ENCODE measurements around the gene FXYD7.

DNA sequence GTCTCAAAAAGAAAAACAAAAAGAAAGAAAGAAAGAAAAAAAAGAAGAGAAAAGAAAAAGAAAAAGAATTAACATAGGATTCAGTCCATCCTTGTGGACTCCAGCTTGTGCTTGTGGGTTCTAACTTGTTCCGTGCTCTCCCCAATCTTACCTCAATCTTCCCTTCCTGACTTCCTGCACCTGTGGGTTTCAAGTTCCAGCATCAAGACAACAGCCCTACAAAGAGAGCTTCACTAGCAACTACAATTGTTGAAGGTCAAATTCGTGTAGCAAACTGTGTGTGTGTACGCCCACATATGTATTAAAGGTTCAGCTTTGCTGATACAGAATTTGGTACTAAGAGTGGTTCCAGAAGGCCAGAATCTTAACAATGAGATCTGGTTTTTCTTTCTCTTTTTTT, 36.8 kb downstream of the FXYD7 start:
- no peak for TF ChIP-seq CTCF (IDR thresholded peaks at IDR 0.05)
- TF ChIP-seq POLR2A (IDR thresholded peaks at IDR 0.05), result no peak
